Neural progenitor cell (in vitro differentiated cells): ENCODE measurements around the gene PAQR5. TPM values are rescaled to one million over a fixed set of nuclear protein-coding genes. Genes with fewer than 3 reads are reported as not detected.
"Not testable (repeated sequence)": the region's sequence is repeated elsewhere in the genome, so short reads cannot be mapped to it uniquely, and the experiment has no call there.

Experiments
- DNase-seq: peaks from one replicate; pipeline ENCODE4 v3.0.0-alpha.2; 2016; ENCODE audit warnings: low spot score
- H2AFZ ChIP-seq: fragments of 200-600 bp; sonication (generic); replicated peaks from 2 replicates; pipeline ENCODE4 v1.6.1; 2016; ENCODE audit warnings: antibody characterized with exemption
- H3F3A ChIP-seq: fragments of 200-600 bp; sonication (generic); 2 replicates; pipeline ENCODE4 v1.6.1; 2016; ENCODE audit warnings: antibody characterized with exemption, low read depth
- H3K27ac ChIP-seq: fragments of 200-600 bp; sonication (generic); 2 replicates; pipeline ENCODE4 v1.5.1; 2016; ENCODE audit warnings: mild to moderate bottlenecking
- H3K27me3 ChIP-seq: fragments of 200-600 bp; sonication (generic); 2 replicates; pipeline ENCODE4 v1.6.1; 2016; ENCODE audit warnings: mild to moderate bottlenecking, moderate library complexity
- H3K36me3 ChIP-seq: fragments of 200-600 bp; sonication (generic); 2 replicates; pipeline ENCODE4 v1.5.1; 2016
- H3K4me1 ChIP-seq: fragments of 200-600 bp; sonication (generic); 2 replicates; pipeline ENCODE4 v1.6.1; 2016; ENCODE audit warnings: mixed run types
- H3K4me2 ChIP-seq: fragments of 200-600 bp; sonication (generic); 2 replicates; pipeline ENCODE4 v1.6.1; 2016
- H3K4me3 ChIP-seq: fragments of 200-600 bp; sonication (generic); 2 replicates; pipeline ENCODE4 v1.5.1; 2016
- H3K79me2 ChIP-seq: fragments of 200-600 bp; sonication (generic); 2 replicates; pipeline ENCODE4 v1.6.1; 2016; ENCODE audit warnings: low read depth
- H3K9ac ChIP-seq: fragments of 200-600 bp; sonication (generic); 2 replicates; pipeline ENCODE4 v1.6.1; 2016
- H3K9me3 ChIP-seq: fragments of 200-600 bp; sonication (generic); 2 replicates; pipeline ENCODE4 v1.5.1; 2016; ENCODE audit warnings: low read depth
- H4K20me1 ChIP-seq: fragments of 200-600 bp; sonication (generic); 2 replicates; pipeline ENCODE4 v1.6.1; 2016; ENCODE audit warnings: low read depth
- H3K27ac Mint-ChIP-seq: 3 replicates; pipeline ENCODE4 v1.8.0; 2021; ENCODE audit warnings: mixed read lengths
- H3K27me3 Mint-ChIP-seq: 2 replicates; pipeline ENCODE4 v1.8.0; 2022; ENCODE audit warnings: low read depth, mild to moderate bottlenecking, inconsistent platforms, moderate library complexity, mixed read lengths; ENCODE audit not compliant: insufficient read depth
- H3K36me3 Mint-ChIP-seq: 3 replicates; pipeline ENCODE4 v1.8.0; 2021; ENCODE audit warnings: mixed read lengths
- H3K4me1 Mint-ChIP-seq: 3 replicates; pipeline ENCODE4 v1.8.0; 2021; ENCODE audit warnings: mixed read lengths
- H3K4me3 Mint-ChIP-seq: 3 replicates; pipeline ENCODE4 v1.8.0; 2021; ENCODE audit warnings: mild to moderate bottlenecking, moderate library complexity, mixed read lengths
- H3K9me3 Mint-ChIP-seq: 3 replicates; pipeline ENCODE4 v1.8.0; 2020; ENCODE audit warnings: mixed read lengths
- CTCF ChIP-seq: fragments of 200-600 bp; sonication (generic); IDR thresholded peaks from 2 replicates; pipeline ENCODE4 v1.5.1; 2017; ENCODE audit warnings: antibody characterized with exemption, mild to moderate bottlenecking
- EZH2 ChIP-seq: fragments of 200-600 bp; sonication (generic); IDR thresholded peaks from 2 replicates; pipeline ENCODE4 v1.6.1; 2017; ENCODE audit warnings: antibody characterized with exemption, mild to moderate bottlenecking, moderate library complexity
- EZH2phosphoT487 ChIP-seq: fragments of 200-600 bp; sonication (generic); IDR thresholded peaks from 2 replicates; pipeline ENCODE4 v1.6.1; 2017; ENCODE audit warnings: antibody characterized with exemption
- total RNA-seq: library from RNA; depleted of rRNA; stranded (reverse); fragments of >200 nt; gene quantifications from 2 replicates; pipeline ENCODE4 v1.2.3, GENCODE V29; 2015; ENCODE audit warnings: low replicate concordance

PAQR5 gene
- total RNA-seq, 1 donor from 2014 or later: 1.4 TPM

- Histone ChIP-seq H4K20me1 (no peaks in the 10 kb centered on the region), H3K27ac (no peak overlapping the region), H3K4me1 (peaks cover 12% of the 10 kb centered on the region), H3K9me3 (no peaks in the 10 kb centered on the region), H3K4me3 (peak overlapping the region; percentile 54), H3K36me3 (no peaks in the 10 kb centered on the region), H3K79me2 (no peaks in the 10 kb centered on the region), H3F3A (peaks cover 4% of the 10 kb centered on the region), H3K9ac (no peak overlapping the region), H3K4me2 (peak overlapping the region; percentile 87), H2AFZ (peak overlapping the region; percentile 96), H3K27me3 (peaks cover 73% of the 10 kb centered on the region)
- no peak overlapping the region for H3K27ac Mint-ChIP-seq
- peak overlapping the region; percentile 77 for H3K4me3 Mint-ChIP-seq
- H3K4me1 Mint-ChIP-seq: peaks cover 11% of the 10 kb centered on the region
- DNase-seq: no peak
- TF ChIP-seq EZH2: no peak
- no peak for TF ChIP-seq EZH2phosphoT487
- TF ChIP-seq CTCF: no peak
- H3K36me3 Mint-ChIP-seq: no peaks in the 10 kb centered on the region
- no peaks in the 10 kb centered on the region for H3K9me3 Mint-ChIP-seq
- H3K27me3 Mint-ChIP-seq: peaks cover 39% of the 10 kb centered on the region
Observed at GRCh38 chr15:69298354-69298696, 387 bp upstream of the PAQR5 start.

GRCh38 chr15:69299451-69299886 lies 757 bp downstream of the PAQR5 start:
- no peak overlapping the region for H3K9ac ChIP-seq
- peaks cover 39% of the 10 kb centered on the region for H3K27me3 Mint-ChIP-seq
- no peak for DNase-seq

GRCh38 chr15:69299943-69300588 lies 1.4 kb downstream of the PAQR5 start:
- peaks cover 39% of the 10 kb centered on the region for H3K27me3 Mint-ChIP-seq
- H3K4me2 ChIP-seq: peak overlapping the region; percentile 87
- no peak overlapping the region for H3K4me3 ChIP-seq
- H3K79me2 ChIP-seq: no peaks in the 10 kb centered on the region
- DNase-seq: peak; percentile 37
- peaks cover 4% of the 10 kb centered on the region for H3F3A ChIP-seq
- H3K9me3 ChIP-seq: no peaks in the 10 kb centered on the region
- no peak overlapping the region for H3K27ac ChIP-seq
- no peaks in the 10 kb centered on the region for H3K36me3 Mint-ChIP-seq
- H3K9me3 Mint-ChIP-seq: no peaks in the 10 kb centered on the region
- TF ChIP-seq CTCF: no peak
- TF ChIP-seq EZH2: no peak
- TF ChIP-seq EZH2phosphoT487: no peak
- H3K9ac ChIP-seq: no peak overlapping the region
- H3K27me3 ChIP-seq: peaks cover 67% of the 10 kb centered on the region
- no peak overlapping the region for H3K27ac Mint-ChIP-seq
- no peaks in the 10 kb centered on the region for H3K36me3 ChIP-seq
- H4K20me1 ChIP-seq: no peaks in the 10 kb centered on the region
- H3K4me3 Mint-ChIP-seq: peak overlapping the region; percentile 67
- H3K4me1 Mint-ChIP-seq: peaks cover 4% of the 10 kb centered on the region
- no peak overlapping the region for H2AFZ ChIP-seq
- H3K4me1 ChIP-seq: peaks cover 12% of the 10 kb centered on the region

More at GRCh38 chr15:69299451-69299886, 757 bp downstream of the PAQR5 start:
- peak overlapping the region; percentile 54 for H3K4me3 ChIP-seq
- H3K4me2 ChIP-seq: peak overlapping the region; percentile 87
- peaks cover 12% of the 10 kb centered on the region for H3K4me1 ChIP-seq
- Mint-ChIP-seq H3K36me3 (no peaks in the 10 kb centered on the region), H3K9me3 (no peaks in the 10 kb centered on the region), H3K4me1 (peaks cover 4% of the 10 kb centered on the region), H3K4me3 (peak overlapping the region; percentile 67), H3K27ac (no peak overlapping the region)
- peaks cover 73% of the 10 kb centered on the region for H3K27me3 ChIP-seq
- H3F3A ChIP-seq: peaks cover 4% of the 10 kb centered on the region
- no peaks in the 10 kb centered on the region for H3K9me3 ChIP-seq
- TF ChIP-seq EZH2phosphoT487 (peak; percentile 86), CTCF (no peak), EZH2 (peak; percentile 83)
- no peaks in the 10 kb centered on the region for H3K36me3 ChIP-seq
- no peaks in the 10 kb centered on the region for H3K79me2 ChIP-seq
- H4K20me1 ChIP-seq: no peaks in the 10 kb centered on the region
- H3K27ac ChIP-seq: no peak overlapping the region
- H2AFZ ChIP-seq: peak overlapping the region; percentile 96

GRCh38 chr15:69301101-69301500 lies 2.4 kb downstream of the PAQR5 start:
- not testable (repeated sequence) for H3K36me3 ChIP-seq, H3K4me1 Mint-ChIP-seq, H3K79me2 ChIP-seq, H4K20me1 ChIP-seq, H2AFZ ChIP-seq, H3K36me3 Mint-ChIP-seq, H3K9me3 Mint-ChIP-seq, H3K9ac ChIP-seq, DNase-seq, H3K4me3 Mint-ChIP-seq, H3K27ac ChIP-seq, H3K9me3 ChIP-seq, H3K4me3 ChIP-seq, H3K4me2 ChIP-seq, H3F3A ChIP-seq, H3K27ac Mint-ChIP-seq
- Histone ChIP-seq H3K27me3 (peaks cover 58% of the 10 kb centered on the region), H3K4me1 (peaks cover 12% of the 10 kb centered on the region)
- H3K27me3 Mint-ChIP-seq: peaks cover 39% of the 10 kb centered on the region

- DNase-seq, H3K9me3 Mint-ChIP-seq, H3K79me2 ChIP-seq, H3K36me3 ChIP-seq, H2AFZ ChIP-seq, H3K9ac ChIP-seq, H3K36me3 Mint-ChIP-seq, H3K4me3 ChIP-seq, H3K4me2 ChIP-seq, H3F3A ChIP-seq, H3K4me1 Mint-ChIP-seq, H3K9me3 ChIP-seq, H4K20me1 ChIP-seq, H3K4me3 Mint-ChIP-seq, H3K27ac Mint-ChIP-seq, H3K27ac ChIP-seq: not testable (repeated sequence)
- H3K27me3 Mint-ChIP-seq: peaks cover 35% of the 10 kb centered on the region
- H3K4me1 ChIP-seq: peaks cover 12% of the 10 kb centered on the region
- peaks cover 48% of the 10 kb centered on the region for H3K27me3 ChIP-seq
Observed at GRCh38 chr15:69302087-69302486, 3.4 kb downstream of the PAQR5 start.
